NT2/D1 (cell line): ENCODE results near the gene OR5AU1.

ENCODE experiments used
- SUZ12 ChIP-seq: IDR thresholded peaks from 2 replicates; pipeline ENCODE4 v1.6.1; 2011; ENCODE audit not compliant: insufficient read length, insufficient read depth; ENCODE audit errors: extremely low read depth
- YY1 ChIP-seq: IDR thresholded peaks from 2 replicates; pipeline ENCODE4 v1.6.1; 2011; ENCODE audit not compliant: insufficient read length, insufficient read depth
- ZNF274 ChIP-seq: IDR thresholded peaks from 2 replicates; pipeline ENCODE4 v1.6.1; 2011; ENCODE audit warnings: mild to moderate bottlenecking, low read depth, low read length

- TF ChIP-seq YY1 (no peak), ZNF274 (no peak), SUZ12 (no peak)
Observed at GRCh38 chr14:21169573-21169972, 13.7 kb upstream of the OR5AU1 start.
